Urinary bladder (tissue), 4 donors: ENCODE results near the gene MARCKS. TPM values are rescaled to one million over a fixed set of nuclear protein-coding genes. Genes with fewer than 3 reads are reported as not detected.
A peak's percentile ranks its signal among the peaks of the same experiment; 100 is the strongest.

Source experiments
- DNase-seq: peaks from one replicate; pipeline ENCODE4 v3.0.0-alpha.2; 2015; ENCODE audit errors: extremely low spot score
- H3K27ac ChIP-seq: one replicate; pipeline ENCODE4 v1.5.1; 2013; ENCODE audit warnings: low read depth, mild to moderate bottlenecking, moderate library complexity
- H3K36me3 ChIP-seq: one replicate; pipeline ENCODE4 v1.6.1; 2013; ENCODE audit warnings: mild to moderate bottlenecking, moderate library complexity; ENCODE audit not compliant: insufficient read depth
- H3K4me1 ChIP-seq: one replicate; pipeline ENCODE4 v1.6.1; 2013; ENCODE audit warnings: mild to moderate bottlenecking, moderate library complexity; ENCODE audit not compliant: insufficient read depth
- H3K4me3 ChIP-seq: one replicate; pipeline ENCODE4 v1.5.1; 2013; ENCODE audit warnings: low read depth, low read length
- WGBS: extraction: QIAGEN DNeasy Blood & Tissue Kit; methylation state at CpG from one replicate; pipeline ENCODE4 v1.1.7; 2013; 5-methylcytosine and 5-hydroxymethylcytosine counted together
- polyA plus RNA-seq: library from polyadenylated mRNA; stranded (reverse); fragments of 200-250 nt; gene quantifications from one replicate; pipeline ENCODE4 v1.2.3, GENCODE V29; 2013
- total RNA-seq: library from RNA; depleted of rRNA; stranded (reverse); fragments of >200 nt; gene quantifications from one replicate; pipeline ENCODE4 v1.2.3, GENCODE V29; 2014
- donor health status: healthy with polysubstance abuse.
- donor health status: healthy.

MARCKS gene
- total and polyA plus RNA-seq, 2 donors = 22.1 to 193 TPM

DNA sequence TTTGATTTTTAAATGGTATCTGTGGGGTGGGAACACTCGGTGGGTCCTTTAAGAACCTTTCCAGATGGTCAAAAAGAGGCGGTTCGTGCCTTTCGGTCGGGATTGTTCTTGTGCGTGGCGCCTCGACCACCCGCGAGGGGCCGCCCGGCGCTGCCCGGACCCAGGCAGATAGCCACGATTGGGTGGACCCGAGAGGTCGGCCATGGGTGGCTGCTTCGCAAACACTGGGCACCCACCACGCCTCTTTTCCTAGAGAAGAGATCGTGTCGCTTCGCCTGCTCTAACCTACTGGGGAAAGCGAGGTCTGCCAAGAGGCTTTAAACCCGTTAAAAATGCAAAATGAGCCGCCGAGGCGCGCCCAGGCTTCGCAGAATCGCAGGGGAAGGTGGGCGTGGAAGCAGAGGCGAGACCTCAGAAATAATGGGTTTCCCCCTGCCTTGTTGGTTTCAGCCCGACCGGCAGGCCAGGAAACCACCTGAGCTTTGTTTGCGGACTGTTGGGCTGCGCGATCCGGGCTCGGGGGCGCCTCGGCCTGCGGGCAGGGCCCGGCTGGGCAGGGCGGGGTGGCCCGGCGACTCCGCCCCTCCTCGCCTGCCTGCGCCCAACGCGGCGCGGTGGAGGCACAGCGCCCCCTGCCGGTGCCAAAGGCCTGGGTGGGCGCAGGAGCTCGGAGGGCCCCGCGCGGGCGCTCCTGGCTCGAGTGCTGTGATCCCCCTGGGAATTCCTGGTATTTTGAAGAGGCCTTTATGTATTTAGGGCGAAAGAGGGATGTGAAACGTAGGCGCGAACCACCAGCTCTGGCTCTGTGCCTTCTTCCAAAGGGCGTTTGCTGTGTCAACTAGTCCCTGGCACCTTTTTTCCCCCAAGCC lies 1.6 kb downstream of the MARCKS start:
- Histone ChIP-seq H3K27ac (peak overlapping the region; percentile 98), H3K36me3 (no peaks in the 10 kb centered on the region), H3K4me3 (peak overlapping the region; percentile 56), H3K4me1 (no peaks in the 10 kb centered on the region)
- peak; percentile 76 for DNase-seq
- WGBS = under 1% methylated on average over 67 of the region's 67 CpGs

DNA sequence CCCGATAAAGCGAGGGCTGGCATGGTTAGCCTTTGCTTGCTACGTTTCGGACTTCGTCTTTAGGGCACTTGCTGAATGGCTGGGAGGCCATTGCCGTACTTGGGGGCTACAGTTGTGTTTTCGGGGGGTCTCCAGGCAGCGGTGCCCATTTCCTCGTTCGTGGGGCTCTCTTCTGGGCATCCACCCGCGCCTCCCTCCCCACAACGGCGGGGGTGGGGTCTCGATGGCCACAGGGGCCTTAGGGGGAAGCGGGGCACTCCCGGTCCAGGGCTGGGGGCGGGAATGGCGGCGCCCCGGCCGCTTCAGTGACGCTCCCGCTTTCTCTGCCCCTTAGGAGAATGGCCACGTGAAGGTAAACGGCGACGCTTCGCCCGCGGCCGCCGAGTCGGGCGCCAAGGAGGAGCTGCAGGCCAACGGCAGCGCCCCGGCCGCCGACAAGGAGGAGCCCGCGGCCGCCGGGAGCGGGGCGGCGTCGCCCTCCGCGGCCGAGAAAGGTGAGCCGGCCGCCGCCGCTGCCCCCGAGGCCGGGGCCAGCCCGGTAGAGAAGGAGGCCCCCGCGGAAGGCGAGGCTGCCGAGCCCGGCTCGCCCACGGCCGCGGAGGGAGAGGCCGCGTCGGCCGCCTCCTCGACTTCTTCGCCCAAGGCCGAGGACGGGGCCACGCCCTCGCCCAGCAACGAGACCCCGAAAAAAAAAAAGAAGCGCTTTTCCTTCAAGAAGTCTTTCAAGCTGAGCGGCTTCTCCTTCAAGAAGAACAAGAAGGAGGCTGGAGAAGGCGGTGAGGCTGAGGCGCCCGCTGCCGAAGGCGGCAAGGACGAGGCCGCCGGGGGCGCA lies 2.4 kb downstream of the MARCKS start:
- Histone ChIP-seq H3K4me3 (peak overlapping the region; percentile 56), H3K4me1 (no peaks in the 10 kb centered on the region), H3K27ac (peak overlapping the region; percentile 98), H3K36me3 (no peaks in the 10 kb centered on the region)
- no peak for DNase-seq
- 6% methylated on average over 90 of the region's 90 CpGs for WGBS

- peak overlapping the region; percentile 98 for H3K27ac ChIP-seq
- 12% methylated on average over 56 of the region's 56 CpGs for WGBS
- no peaks in the 10 kb centered on the region for H3K36me3 ChIP-seq
- H3K4me1 ChIP-seq = no peaks in the 10 kb centered on the region
- peak overlapping the region; percentile 56 for H3K4me3 ChIP-seq
- DNase-seq = no peak
Observed at GRCh38 chr6:113860181-113860955, 3.2 kb downstream of the MARCKS start.

DNA sequence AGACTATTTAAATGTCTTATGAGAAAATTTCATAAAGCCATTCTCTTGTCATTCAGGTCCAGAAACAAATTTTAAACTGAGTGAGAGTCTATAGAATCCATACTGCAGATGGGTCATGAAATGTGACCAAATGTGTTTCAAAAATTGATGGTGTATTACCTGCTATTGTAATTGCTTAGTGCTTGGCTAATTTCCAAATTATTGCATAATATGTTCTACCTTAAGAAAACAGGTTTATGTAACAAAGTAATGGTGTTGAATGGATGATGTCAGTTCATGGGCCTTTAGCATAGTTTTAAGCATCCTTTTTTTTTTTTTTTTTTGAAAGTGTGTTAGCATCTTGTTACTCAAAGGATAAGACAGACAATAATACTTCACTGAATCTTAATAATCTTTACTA lies 5.0 kb downstream of the MARCKS start:
- no peaks in the 10 kb centered on the region for H3K4me1 ChIP-seq
- no peak overlapping the region for H3K4me3 ChIP-seq
- no peak for DNase-seq
- H3K27ac ChIP-seq = peak overlapping the region; percentile 10
- H3K36me3 ChIP-seq = no peaks in the 10 kb centered on the region

- no peaks in the 10 kb centered on the region for H3K36me3 ChIP-seq
- no peak overlapping the region for H3K4me3 ChIP-seq
- 96% methylated on average over 2 of the region's 2 CpGs for WGBS
- no peak for DNase-seq
- no peaks in the 10 kb centered on the region for H3K4me1 ChIP-seq
- H3K27ac ChIP-seq = no peak overlapping the region
Observed at GRCh38 chr6:113870917-113871316, 13.8 kb downstream of the MARCKS start.

GRCh38 chr6:113871975-113872374 lies 14.8 kb downstream of the MARCKS start:
- H3K27ac ChIP-seq = no peak overlapping the region
- H3K36me3 ChIP-seq = no peaks in the 10 kb centered on the region

DNA sequence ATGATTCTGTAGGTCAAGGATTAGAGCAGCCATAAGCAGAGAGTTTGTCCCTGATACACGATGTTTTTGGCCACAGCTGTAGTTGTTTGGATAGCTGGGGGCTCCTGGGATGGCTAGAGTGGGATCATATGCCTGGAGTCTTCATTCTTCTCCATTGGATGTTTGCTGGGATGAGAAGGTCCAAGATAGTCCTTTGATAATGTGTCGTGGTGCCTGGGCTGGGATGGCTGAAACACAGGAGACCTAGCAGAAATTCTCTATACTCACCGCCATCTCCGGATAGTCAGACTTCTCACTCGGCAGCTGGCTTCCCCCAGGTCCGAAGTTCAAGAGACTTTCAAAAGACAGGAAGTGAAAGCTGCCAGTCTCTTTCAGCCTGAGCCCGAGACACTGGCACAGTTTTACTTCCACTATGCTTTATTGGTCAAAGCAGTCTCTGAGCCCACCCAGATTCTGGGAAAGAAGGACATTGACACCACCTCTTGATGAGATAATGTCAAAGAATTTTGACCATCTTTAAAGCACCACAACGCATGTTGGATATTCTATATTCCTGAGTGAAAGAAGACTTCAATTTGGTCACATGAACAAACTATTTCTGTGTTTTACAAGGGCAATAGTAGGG lies 16.0 kb downstream of the MARCKS start:
- H3K27ac ChIP-seq = no peak overlapping the region
- 78% methylated on average over 8 of the region's 8 CpGs for WGBS
- no peaks in the 10 kb centered on the region for H3K36me3 ChIP-seq
- H3K4me3 ChIP-seq = no peak overlapping the region
- no peak for DNase-seq
- H3K4me1 ChIP-seq = no peaks in the 10 kb centered on the region

More at GRCh38 chr6:113871975-113872374, 14.8 kb downstream of the MARCKS start:
- no peaks in the 10 kb centered on the region for H3K4me1 ChIP-seq
- no peak overlapping the region for H3K4me3 ChIP-seq
- DNase-seq = no peak
- WGBS = 85% methylated on average over 3 of the region's 3 CpGs

DNA sequence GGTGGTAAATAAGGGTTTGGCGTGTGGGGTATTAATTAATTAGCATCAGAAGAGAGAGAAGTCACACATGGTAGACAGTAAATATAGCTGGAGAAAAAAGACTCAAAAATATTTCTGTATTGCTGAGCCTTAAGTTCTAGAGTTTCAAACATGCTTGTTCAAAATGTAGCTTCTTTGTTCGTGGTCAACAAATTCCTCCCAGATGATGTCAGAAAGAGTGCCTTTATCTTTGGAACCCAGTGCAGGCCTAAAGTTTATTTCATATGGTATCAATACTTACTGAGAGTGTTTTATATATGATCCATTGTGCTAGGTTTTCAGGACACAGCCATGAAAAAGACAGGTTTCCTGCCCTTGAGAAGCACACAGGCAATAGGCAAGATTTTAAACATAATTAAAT lies 18.3 kb downstream of the MARCKS start:
- no peak overlapping the region for H3K27ac ChIP-seq
- H3K4me3 ChIP-seq = no peak overlapping the region
- no peak for DNase-seq
- H3K4me1 ChIP-seq = no peaks in the 10 kb centered on the region
- WGBS = 70% methylated on average over 2 of the region's 2 CpGs
- no peaks in the 10 kb centered on the region for H3K36me3 ChIP-seq

DNA sequence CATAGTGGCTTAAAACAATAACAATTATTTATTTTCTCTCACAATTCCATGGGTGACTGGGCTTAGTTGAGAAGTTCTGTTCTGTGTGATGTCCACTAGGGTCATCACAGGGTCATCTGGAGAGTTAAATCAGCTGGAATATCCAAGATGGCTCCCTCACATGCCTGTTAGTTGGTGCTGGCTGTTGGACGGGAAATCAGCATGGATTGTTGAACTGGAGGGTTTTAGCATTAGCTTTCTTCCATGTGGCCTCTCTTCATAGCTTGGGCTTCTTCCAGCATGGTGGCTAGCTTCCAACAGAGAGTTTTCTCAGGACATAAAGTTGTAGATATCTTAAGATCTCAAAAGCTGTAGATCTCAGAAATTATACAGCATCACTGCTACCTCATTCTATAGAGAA lies 19.6 kb downstream of the MARCKS start:
- Histone ChIP-seq H3K27ac (no peak overlapping the region), H3K4me1 (no peaks in the 10 kb centered on the region), H3K4me3 (no peak overlapping the region), H3K36me3 (no peaks in the 10 kb centered on the region)
- WGBS = 65% methylated on average over 1 of the region's 1 CpG
- DNase-seq = no peak

- DNase-seq = no peak
Observed at GRCh38 chr6:113879186-113880096, 22.3 kb downstream of the MARCKS start.

DNA sequence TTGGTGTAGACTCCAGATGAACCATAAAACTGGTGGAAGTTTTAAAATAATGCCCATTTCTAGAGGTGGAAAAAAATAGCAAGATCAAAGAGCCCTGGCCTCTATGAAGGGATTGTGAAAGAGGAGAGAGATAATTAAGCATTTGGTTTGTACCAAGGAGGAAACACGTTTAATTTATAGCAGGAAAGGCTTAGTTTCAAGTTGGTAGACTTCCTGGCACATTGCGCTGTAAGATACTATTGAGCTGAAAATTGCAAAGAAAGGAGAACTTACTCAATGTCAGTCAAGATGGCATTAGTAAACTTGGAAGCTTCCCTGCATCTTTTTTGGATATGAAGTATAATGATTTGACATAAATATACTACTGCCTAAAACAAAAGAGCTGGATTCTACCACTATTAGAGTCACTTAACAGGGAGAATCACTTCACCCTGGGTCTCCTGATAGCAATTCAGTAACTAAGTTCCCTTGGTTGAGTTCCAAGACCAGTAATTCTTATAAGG lies 24.4 kb downstream of the MARCKS start:
- DNase-seq = no peak
- Histone ChIP-seq H3K27ac (no peak overlapping the region), H3K4me3 (no peak overlapping the region), H3K4me1 (no peaks in the 10 kb centered on the region), H3K36me3 (no peaks in the 10 kb centered on the region)
- 85% methylated on average over 2 of the region's 2 CpGs for WGBS

More at GRCh38 chr6:113879186-113880096, 22.3 kb downstream of the MARCKS start:
- 14% methylated on average over 6 of the region's 6 CpGs for WGBS
- Histone ChIP-seq H3K4me3 (no peak overlapping the region), H3K4me1 (no peaks in the 10 kb centered on the region), H3K36me3 (no peaks in the 10 kb centered on the region), H3K27ac (no peak overlapping the region)

GRCh38 chr6:113882336-113883022 lies 25.3 kb downstream of the MARCKS start:
- Histone ChIP-seq H3K4me1 (no peaks in the 10 kb centered on the region), H3K27ac (no peak overlapping the region), H3K36me3 (no peaks in the 10 kb centered on the region), H3K4me3 (no peak overlapping the region)
- 90% methylated on average over 2 of the region's 2 CpGs for WGBS
- no peak for DNase-seq
